Esophagus (tissue), 2 donors: Measurements from ENCODE around the gene SOWAHA. TPM values are rescaled to one million over a fixed set of nuclear protein-coding genes. Genes with fewer than 3 reads are reported as not detected.

Experiments used
- H3K27ac ChIP-seq, 2 donors: one replicate each; pipeline ENCODE4 v1.5.1; 2013; ENCODE audit warnings: low read depth in 2 of 2, mild to moderate bottlenecking in 2 of 2, inconsistent platforms in 1 of 2, low read length in 1 of 2, moderate library complexity in 1 of 2
- H3K27me3 ChIP-seq, 2 donors: one replicate each; pipeline ENCODE4 v1.6.1; 2013; ENCODE audit warnings: low read length in 2 of 2, control low read depth in 1 of 2, mild to moderate bottlenecking in 1 of 2; ENCODE audit not compliant: insufficient read depth in 2 of 2, control insufficient read depth in 1 of 2
- H3K36me3 ChIP-seq, 2 donors: one replicate each; pipeline ENCODE4 v1.6.1; 2013; ENCODE audit warnings: low read length in 1 of 2; ENCODE audit not compliant: control insufficient read depth in 2 of 2, insufficient read depth in 2 of 2
- H3K4me1 ChIP-seq, 2 donors: one replicate each; pipeline ENCODE4 v1.6.1; 2013; ENCODE audit warnings: low read length in 1 of 2; ENCODE audit not compliant: control insufficient read depth in 2 of 2, insufficient read depth in 2 of 2
- H3K4me3 ChIP-seq, 2 donors: one replicate each; pipeline ENCODE4 v1.5.1; 2013; ENCODE audit warnings: low read length in 2 of 2, mild to moderate bottlenecking in 2 of 2, low read depth in 1 of 2, moderate library complexity in 1 of 2
- H3K9me3 ChIP-seq, 2 donors: one replicate each; pipeline ENCODE4 v1.6.1; 2013; ENCODE audit warnings: mild to moderate bottlenecking in 2 of 2, low read depth in 1 of 2, low read length in 1 of 2, moderate library complexity in 1 of 2; ENCODE audit not compliant: control insufficient read depth in 2 of 2, insufficient read depth in 1 of 2
- WGBS, 2 donors: extraction: QIAGEN DNeasy Blood & Tissue Kit; methylation state at CpG; one replicate each; pipeline ENCODE4 v1.1.7; 2013; 5-methylcytosine and 5-hydroxymethylcytosine counted together
- polyA plus RNA-seq, 2 donors: library from polyadenylated mRNA; stranded (reverse); fragments of 200-250 nt; gene quantifications; one replicate each; pipeline ENCODE4 v1.2.3, GENCODE V29; 2013
- donor health status: healthy with polysubstance abuse.
- donor health status: Bipolar disorder and iron deficiency.

SOWAHA gene
- polyA plus RNA-seq, 2 donors, result 0.07 to 0.18 TPM

DNA sequence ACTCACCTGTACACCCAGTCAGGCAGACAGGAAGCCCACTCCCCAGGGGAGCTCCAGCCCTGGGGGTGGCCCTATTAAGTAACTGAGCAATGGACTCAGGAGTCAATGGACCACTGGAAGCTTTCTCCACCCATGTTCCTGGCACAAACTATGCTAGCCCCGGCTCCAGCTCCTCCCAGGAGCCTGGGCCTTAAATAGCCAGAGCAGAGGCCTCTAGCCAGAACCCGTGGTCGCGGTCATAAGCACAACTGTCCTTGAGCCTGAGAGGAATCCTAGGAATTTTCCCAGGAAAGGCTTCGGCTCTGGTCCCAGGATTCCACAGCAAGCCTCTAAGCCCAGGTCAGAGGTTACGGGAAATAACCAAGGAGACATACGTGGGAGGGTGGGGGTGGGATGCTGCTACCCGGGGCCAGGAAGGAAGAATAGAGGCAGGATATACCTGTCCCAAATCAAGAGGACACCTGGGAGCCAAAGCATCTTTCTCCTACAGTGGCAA, 41.6 kb upstream of the SOWAHA start:
- peak overlapping the region; percentile 29 to 33 for H3K27ac ChIP-seq
- H3K36me3 ChIP-seq, result no peaks in the 10 kb centered on the region
- H3K4me3 ChIP-seq, result no peak overlapping the region
- H3K27me3 ChIP-seq, result no peaks in the 10 kb centered on the region
- 61 to 70% methylated on average over 8 of the region's 8 CpGs for WGBS, 2 donors
- no peaks in the 10 kb centered on the region for H3K9me3 ChIP-seq
- H3K4me1 ChIP-seq, result peaks cover 16 to 28% of the 10 kb centered on the region in 2 donors

- H3K36me3 ChIP-seq, result no peaks in the 10 kb centered on the region
- no peak overlapping the region for H3K4me3 ChIP-seq
- 78 to 81% methylated on average over 8 of the region's 8 CpGs for WGBS, 2 donors
- H3K27ac ChIP-seq, result no peak overlapping the region
- no peaks in the 10 kb centered on the region for H3K9me3 ChIP-seq
- H3K27me3 ChIP-seq, result no peaks in the 10 kb centered on the region
- peaks cover 16 to 28% of the 10 kb centered on the region in 2 donors for H3K4me1 ChIP-seq
These were observed 40.6 kb upstream of the SOWAHA start for GRCh38 chr5:132772291-132773070.

DNA sequence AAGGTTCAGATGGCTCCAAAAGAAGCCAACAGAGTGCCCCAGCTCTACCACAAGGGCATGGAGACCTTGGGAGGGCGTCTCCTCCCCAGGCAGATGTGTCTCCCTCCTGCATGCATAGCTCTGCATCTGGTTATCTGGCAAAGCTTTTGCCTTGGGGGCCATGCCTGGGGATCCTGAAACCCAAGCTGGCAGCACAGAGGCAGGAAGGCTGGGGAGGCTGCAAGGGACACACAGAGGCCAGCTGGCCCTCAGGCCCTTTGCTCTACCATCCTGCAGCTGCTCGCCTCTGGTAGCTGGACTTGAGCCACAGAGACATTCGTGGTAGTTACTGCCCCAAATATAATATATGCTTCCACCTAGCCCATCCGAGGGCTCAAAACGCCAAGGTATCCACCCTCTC, 40.0 kb upstream of the SOWAHA start:
- Histone ChIP-seq H3K27me3 (no peaks in the 10 kb centered on the region), H3K4me3 (no peak overlapping the region), H3K27ac (no peak overlapping the region), H3K36me3 (no peaks in the 10 kb centered on the region), H3K9me3 (no peaks in the 10 kb centered on the region), H3K4me1 (peaks cover 16 to 32% of the 10 kb centered on the region in 2 donors)
- WGBS, 2 donors, result 81% methylated on average over 5 of the region's 5 CpGs

DNA sequence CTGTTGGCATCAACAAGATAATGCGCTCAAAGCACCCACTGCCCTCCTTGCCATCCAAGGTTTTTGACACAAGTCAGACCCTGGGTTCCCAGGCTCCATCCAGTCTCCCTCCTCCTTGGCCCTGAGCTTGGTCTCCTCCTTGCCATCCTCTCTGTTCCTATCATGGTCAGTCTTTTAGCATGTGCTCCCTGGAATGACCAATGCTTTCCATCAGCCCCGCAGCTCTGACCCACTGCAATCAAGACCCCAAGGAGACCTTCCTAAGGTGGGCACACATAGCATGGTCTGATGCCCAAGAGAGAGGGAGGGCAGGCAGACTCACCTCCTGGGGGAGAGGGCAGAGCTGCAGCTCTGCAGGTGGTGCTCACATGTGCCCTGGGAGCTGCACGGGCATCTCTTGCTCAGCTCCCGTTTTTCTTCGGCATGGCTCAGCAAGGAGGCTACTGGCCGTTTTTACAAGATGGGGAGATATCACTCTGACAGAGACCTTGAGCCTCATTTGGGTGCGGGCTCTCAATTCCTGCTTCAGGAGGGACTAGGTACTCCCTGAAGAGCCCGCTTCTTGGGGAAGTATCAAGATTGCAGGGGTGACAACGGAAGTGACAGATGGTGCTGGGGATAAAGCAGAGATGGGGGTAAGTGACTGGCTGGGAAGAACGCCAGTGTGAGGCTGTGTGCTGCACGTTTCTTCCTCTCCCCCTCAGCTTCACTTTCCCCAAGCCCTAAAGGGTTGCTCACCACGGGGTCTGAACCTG, 39.3 kb upstream of the SOWAHA start:
- Histone ChIP-seq H3K4me1 (peaks cover 16 to 29% of the 10 kb centered on the region in 2 donors), H3K27me3 (no peaks in the 10 kb centered on the region), H3K27ac (no peak overlapping the region), H3K4me3 (no peak overlapping the region), H3K9me3 (no peaks in the 10 kb centered on the region), H3K36me3 (no peaks in the 10 kb centered on the region)
- WGBS, 2 donors, result 56 to 65% methylated on average over 12 of the region's 12 CpGs

DNA sequence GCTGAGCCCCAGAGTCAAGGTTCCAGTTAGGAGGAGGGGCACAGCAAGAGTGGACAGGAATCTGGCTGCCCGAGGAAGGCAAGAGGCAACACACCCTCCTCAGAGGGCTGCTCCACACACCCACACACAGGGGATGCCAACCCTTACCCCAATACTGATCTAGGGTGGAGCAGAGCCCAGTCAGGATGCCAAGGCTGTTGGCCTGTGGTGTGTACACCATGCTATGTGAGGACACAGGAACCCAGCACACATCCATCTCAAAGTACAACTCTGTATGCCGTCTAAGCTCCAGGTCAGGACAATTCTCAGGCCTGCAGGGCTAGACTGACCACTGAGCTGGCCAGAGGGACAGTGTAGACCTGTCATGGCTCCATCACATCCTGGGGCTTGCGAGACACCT, 38.7 kb upstream of the SOWAHA start:
- Histone ChIP-seq H3K9me3 (no peaks in the 10 kb centered on the region), H3K27ac (peak overlapping the region in 1 of 2 donors; percentile 14), H3K4me3 (no peak overlapping the region), H3K4me1 (peaks cover 16 to 29% of the 10 kb centered on the region in 2 donors), H3K27me3 (no peaks in the 10 kb centered on the region), H3K36me3 (no peaks in the 10 kb centered on the region)
- WGBS, 2 donors, result 48% methylated on average over 3 of the region's 3 CpGs

- Histone ChIP-seq H3K4me3 (no peak overlapping the region), H3K36me3 (no peaks in the 10 kb centered on the region), H3K9me3 (no peaks in the 10 kb centered on the region), H3K27me3 (no peaks in the 10 kb centered on the region), H3K27ac (peak overlapping the region in 1 of 2 donors; percentile 62), H3K4me1 (peaks cover 16 to 29% of the 10 kb centered on the region in 2 donors)
- WGBS, 2 donors, result 48 to 71% methylated on average over 5 of the region's 5 CpGs
These were observed 38.2 kb upstream of the SOWAHA start for GRCh38 chr5:132774896-132775295.

- WGBS, 2 donors, result 29% methylated on average over 7 of the region's 7 CpGs
- Histone ChIP-seq H3K9me3 (no peaks in the 10 kb centered on the region), H3K27ac (peak overlapping the region; percentile 34 to 58), H3K27me3 (no peaks in the 10 kb centered on the region), H3K4me1 (peaks cover 16 to 29% of the 10 kb centered on the region in 2 donors), H3K4me3 (peak overlapping the region; percentile 21 to 81), H3K36me3 (no peaks in the 10 kb centered on the region)
These were observed 37.6 kb upstream of the SOWAHA start for GRCh38 chr5:132775476-132775961.

DNA sequence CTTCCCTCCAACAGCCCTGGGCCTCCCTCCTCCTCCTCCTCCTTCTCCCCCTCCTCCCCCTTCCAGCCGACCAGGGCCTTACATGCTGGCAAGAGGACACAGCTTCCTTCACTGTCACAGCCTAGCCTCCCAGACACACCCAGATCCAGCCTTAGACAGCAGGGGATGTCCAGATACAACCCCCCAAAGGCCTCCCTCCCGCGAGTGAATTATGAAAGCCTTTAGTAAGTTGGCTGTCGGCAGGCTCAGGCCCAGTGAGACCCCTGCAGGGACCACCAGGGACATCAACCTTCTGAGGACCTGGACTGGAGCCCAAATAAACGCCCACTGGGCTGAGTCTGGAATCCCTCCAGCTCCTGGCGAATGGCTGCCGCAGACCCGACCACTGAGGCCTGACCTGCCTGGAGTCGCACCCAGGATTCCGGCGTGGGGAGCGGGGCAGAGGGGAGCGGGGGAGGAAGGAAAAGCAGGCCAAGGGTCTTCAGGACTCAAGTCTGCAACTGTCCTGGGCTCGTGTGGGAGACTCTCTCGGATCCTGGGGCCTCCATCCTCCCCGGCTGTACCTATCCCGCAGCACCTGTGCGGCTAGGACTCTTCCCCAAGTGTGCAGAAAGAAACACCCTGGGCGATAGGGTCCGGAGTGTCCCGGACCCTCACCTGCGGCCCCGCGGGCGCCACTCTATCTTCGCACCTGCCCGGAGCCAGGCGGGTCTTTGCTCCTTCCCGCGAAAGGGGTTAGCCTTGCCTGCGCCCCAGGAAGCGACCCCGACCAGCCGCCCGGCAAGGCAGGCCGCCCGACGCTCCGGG, 36.8 kb upstream of the SOWAHA start:
- H3K27ac ChIP-seq, result peak overlapping the region; percentile 26 to 82
- 7% methylated on average over 32 to 39 of the region's 39 CpGs for WGBS, 2 donors
- H3K27me3 ChIP-seq, result no peaks in the 10 kb centered on the region
- peak overlapping the region; percentile 73 to 81 for H3K4me3 ChIP-seq
- no peaks in the 10 kb centered on the region for H3K9me3 ChIP-seq
- H3K4me1 ChIP-seq, result peaks cover 14 to 29% of the 10 kb centered on the region in 2 donors
- no peaks in the 10 kb centered on the region for H3K36me3 ChIP-seq

DNA sequence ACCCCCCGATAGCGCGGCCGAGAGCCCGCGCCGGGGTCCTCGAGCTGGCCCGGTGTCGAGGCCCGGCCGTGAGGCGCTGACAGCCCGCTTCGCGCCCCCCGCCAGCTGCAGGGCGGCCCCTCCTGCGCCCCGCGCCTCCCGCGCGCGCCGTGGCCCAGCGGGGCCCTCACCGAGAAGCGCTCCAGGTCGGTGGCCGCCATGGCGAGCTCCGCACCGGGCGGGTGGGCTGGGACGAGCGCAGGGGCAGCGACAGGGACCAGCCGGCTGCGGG, 36.2 kb upstream of the SOWAHA start:
- peak overlapping the region; percentile 21 to 82 for H3K27ac ChIP-seq
- no peaks in the 10 kb centered on the region for H3K9me3 ChIP-seq
- peak overlapping the region; percentile 73 to 81 for H3K4me3 ChIP-seq
- no peaks in the 10 kb centered on the region for H3K27me3 ChIP-seq
- no peaks in the 10 kb centered on the region for H3K36me3 ChIP-seq
- 1% methylated on average over 38 to 40 of the region's 40 CpGs for WGBS, 2 donors
- H3K4me1 ChIP-seq, result peaks cover 12 to 29% of the 10 kb centered on the region in 2 donors
